Measurements from ENCODE around the gene RAI1.

- TF ChIP-seq CTCF (conservative IDR thresholded peaks at IDR 0.05; ENCODE audit: low read length): no peak
- no peak for TF ChIP-seq EZH2phosphoT487 (IDR thresholded peaks at IDR 0.05; ENCODE audit: borderline replicate concordance, low read depth, low read length)
Measured at GRCh38 chr17:17853811-17854447, 172.7 kb downstream of the RAI1 start.

All from OCI-LY7 (cell line).